Measurements from ENCODE around the gene MIS18BP1.
A peak's percentile ranks its signal among the peaks of the same experiment; 100 is the strongest.
"Not testable (repeated sequence)": the region's sequence is repeated elsewhere in the genome, so short reads cannot be mapped to it uniquely, and the experiment has no call there.

The MIS18BP1 gene

DNA sequence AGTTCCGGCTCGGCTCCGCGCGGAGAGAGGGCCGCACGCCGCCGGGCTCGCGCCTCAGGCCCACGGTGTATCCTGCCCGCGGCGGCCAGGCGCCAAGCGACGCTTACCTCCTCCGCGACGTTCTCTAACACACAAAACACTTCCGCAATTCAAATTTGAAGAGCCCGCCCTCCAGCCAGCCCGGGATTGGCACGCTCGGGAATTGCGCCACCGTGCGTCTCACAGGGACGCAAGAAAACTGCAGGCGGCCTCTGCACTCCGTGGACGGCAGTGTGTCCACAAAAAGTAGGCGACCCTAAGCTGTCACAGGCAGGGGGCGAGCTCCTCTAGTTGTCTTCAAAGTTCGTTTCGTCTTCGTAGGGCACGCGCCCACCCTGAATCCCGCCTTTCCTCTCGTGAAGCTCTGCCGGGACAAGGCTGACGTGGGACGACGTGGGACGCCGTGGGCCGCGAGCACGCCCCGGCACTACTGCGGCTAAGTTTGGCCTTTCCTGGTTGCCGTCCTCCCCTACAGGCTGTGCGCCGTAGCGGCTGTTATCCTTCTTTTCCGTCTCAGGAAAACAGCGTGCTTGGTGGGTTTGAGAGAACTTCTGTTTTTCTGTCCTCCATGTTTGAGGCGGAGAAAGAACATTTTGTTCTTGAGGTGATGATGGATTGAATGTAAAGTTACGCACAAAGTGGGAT, at the start of gene MIS18BP1:
Gene MIS18BP1, minus strand, starts transcription at position 133 of the 684 bp plus-strand sequence. CDS start 5,916 bp downstream, outside the sequence.
- peak within 1 kb of the TSS; percentile 98 for H3K4me3 ChIP-seq (ENCODE audit: low read depth, low read length)

DNA sequence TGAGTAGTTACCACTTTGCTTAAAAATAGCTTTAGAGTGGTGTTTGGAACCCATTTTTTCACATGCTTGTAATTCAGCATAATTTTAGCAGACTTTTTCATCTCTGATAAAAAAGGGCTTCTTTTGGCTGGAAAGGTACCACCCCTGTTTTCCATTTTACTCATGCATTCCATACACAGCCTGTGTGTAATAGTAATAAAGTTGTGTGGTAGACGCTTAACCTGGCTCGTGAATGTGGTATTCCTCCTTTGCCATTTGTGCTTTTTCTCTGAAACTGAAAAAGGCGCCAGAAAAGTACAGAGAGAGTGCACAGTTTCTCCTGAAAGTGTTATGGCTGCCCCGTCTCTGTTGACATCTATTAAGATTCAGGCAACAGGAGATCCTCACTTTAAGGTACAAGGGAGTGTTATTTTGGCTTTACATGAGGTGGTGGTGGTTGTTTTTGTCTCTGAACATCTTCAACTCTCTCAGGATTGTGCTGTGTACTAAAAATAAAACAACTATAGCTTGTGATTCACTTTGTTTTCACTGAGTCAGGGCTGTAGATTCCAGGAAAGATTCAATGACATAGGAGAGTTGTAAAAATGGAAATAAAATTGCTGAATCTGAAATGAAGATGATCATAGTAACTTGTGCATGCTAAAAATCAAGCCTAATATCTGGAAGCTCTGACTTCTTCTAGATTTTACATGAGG, 45.6 kb upstream of the MIS18BP1 start:
- H3K4me3 ChIP-seq (ENCODE audit: low read depth, low read length): no peak overlapping the region

DNA sequence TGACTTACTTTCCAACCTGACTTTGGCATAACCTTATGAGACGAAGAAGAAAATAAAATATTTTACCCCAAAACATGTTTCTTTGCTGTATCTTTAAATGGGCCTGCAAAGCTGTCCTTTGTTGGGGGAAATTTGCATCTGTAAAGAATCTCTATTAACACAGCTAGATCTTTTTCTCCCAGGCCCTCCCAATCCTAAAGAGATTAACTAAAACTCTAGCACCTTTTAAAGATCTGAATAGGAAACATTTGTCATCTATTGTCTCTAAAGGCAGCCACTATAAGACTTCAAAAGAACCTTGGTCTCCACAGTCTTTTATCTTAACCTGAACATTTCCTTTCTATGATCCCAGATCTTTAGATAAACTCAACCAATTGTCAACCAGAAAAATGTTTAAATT, 41.8 kb upstream of the MIS18BP1 start:
- H3K4me3 ChIP-seq (ENCODE audit: low read depth, low read length): not testable (repeated sequence)

DNA sequence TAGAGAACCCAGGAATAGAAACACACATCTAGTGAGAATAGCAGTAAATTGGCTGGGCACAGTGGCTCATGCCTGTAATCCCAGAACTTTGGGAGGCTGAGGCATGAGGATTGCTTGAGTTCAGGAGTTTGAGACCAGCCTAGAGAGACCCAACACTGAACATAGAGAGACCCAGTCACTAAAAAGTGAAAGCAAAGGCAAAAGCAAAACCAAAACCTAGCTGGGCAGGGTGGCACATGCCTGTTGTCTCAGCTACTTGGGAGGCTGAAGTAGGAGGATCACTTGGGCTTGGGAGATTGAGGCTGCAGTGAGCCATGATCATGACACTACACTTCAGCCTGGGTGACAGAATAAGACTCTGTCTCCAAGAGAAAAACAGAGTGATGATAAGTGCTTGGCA, 37.5 kb upstream of the MIS18BP1 start:
- no peak overlapping the region for H3K4me3 ChIP-seq (ENCODE audit: low read depth, low read length)

DNA sequence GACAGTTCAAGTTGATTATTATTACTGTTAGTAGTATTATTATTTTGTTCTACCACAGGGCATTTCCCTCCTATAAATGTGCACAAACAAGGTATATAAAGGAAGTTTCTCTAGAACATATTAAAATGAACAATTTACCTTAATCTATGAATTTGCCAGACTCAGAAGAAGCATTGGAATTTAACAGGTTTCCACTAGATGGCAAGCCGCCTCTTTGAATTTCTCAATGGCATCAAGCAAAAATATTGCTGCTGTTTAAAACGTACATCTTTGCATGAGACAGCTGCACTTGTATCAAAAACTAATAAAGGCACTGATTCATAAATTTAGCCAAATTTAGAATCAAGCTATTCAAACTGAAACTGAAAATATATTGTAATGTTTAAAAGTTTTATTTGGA, 34.6 kb upstream of the MIS18BP1 start:
- H3K4me3 ChIP-seq (ENCODE audit: low read depth, low read length): no peak overlapping the region

DNA sequence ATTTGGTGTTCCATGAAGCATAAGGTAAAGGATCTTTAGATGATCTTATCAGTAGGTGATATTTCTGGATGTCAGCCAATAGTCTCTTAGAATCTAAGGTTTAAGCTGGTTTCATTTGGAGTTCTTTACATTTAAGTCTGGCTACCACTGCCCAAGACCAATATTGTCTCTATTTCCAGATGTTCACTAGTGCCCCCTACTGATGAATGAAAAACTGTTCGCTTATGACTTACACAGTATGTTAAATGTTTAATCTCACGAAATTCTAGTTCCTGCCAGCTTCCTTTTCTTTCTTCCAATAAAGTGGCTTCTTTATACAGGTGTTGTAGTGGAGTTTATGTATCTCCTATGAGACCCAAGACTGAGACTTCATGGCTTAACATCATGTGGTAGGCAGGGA, 31.8 kb upstream of the MIS18BP1 start:
- no peak overlapping the region for H3K4me3 ChIP-seq (ENCODE audit: low read depth, low read length)

DNA sequence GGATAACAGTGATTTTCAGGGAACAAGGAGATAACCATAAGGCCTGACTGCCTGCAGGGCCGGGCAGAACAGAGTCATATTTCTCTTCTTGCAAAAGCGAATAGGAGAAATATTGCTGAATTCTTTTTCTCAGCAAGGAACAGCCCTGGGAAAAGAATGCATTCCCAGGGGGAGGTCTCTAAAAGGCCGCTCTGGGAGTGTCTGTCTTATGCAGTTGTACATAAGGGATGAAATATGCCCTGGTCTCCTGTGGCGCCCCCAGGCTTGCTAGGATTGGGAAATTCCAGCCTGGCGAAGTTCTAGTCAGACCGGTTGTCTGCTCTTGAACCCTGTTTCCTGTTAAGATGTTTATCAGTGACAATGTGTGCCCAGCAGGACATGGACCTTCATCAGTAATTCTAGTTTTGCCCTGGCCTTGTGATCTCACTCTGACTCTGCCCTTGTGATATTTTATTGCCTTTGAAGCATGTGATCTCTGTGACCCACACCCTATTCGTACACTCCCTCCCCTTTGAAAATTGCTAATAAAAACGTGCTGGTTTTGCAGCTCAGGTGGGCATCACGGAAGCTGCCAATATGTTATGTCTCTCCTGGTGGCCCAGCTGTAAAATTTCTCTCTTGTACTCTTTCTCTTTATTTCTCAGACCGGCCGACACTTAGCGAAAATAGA, 28.9 kb upstream of the MIS18BP1 start:
- not testable (repeated sequence) for H3K4me3 ChIP-seq (ENCODE audit: low read depth, low read length)

DNA sequence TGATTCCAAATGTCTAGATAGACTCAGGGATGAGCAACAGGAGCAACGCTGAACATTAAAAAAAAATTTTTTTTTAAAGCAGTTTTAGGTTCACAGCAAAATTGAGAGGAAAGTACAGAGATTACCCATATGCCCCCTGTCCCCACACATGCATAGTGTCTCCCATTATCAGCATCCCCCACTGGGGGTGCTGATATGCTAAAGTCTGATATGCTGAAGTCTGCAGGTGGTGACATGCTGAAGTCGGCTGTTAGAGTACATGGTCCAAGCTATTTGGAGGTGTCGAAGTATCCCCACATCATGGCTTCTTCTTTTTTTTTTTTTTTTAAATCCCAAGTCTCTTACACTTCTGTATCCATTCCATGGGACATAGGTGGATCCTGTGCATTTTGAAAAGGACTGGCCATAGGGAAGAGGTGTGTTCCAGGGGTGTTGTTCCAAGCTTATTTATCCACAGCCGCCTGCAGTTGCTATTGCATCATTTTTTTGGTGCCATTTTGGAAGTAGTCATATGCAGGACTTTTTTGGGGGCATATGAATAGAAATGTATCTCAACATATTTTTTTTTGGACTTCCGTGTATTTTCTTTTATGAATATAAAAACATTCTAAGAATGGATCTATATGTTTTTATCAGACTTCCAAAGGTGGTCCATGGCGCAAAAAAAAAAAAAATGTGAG, 19.0 kb upstream of the MIS18BP1 start:
- no peak overlapping the region for H3K4me3 ChIP-seq (ENCODE audit: low read depth, low read length)

DNA sequence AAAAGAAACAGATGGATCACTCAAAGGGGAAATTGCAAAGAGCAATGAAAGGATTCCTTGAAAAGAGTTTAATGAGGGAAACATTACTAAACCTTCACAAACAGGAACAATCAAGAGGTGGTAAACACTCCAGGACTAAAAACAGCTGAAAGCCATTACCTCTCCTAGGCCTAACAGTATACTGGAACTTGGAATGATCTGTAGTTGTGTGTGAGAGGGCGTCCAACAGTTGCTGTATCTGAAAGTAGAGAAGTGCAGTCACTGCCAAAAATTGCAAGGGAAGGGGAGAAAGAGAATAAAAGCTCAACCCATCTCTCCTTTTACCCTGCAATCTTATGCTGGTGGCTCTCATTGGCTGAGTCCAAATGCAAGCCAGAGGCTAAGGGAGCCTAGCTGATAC, 17.0 kb upstream of the MIS18BP1 start:
- H3K4me3 ChIP-seq (ENCODE audit: low read depth, low read length): no peak overlapping the region

DNA sequence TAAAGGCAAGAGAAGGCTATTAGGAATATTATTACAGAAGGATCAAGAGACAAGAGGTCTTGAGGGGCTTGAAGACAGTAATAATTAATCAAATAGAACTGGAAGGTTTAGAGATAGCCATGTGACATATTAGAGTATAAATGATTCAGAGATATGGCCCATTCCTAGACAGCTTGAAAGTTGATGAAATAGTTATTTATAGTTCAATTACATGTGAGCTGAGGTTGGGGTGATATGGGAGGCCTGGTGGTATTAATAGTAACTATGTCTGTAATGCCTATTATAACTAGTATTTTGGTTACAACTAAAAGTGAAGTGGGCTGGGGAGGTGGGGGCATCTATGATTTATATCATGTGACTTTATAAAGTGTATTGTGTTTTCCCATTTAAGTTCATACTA, 14.1 kb upstream of the MIS18BP1 start:
- no peak overlapping the region for H3K4me3 ChIP-seq (ENCODE audit: low read depth, low read length)

DNA sequence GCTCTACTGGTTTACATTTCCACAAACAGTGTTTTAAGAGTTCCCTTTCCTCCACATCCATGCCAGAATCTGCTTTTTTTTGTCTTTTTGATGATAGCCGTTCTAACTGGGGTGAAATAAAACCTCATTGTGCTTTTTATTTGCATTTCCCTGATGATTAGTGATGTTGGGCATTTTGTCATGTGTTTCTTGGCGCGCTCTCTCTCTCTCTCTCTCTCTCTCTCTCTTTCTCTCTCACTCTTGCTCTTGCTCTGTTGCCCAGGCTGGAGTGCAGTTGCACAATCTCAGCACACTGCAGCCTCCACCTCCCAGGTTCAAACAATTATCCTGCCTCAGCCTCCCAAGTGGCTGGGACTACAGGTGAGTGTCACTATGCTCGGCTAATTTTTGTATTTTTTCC, 9.6 kb upstream of the MIS18BP1 start:
- H3K4me3 ChIP-seq (ENCODE audit: low read depth, low read length): no peak overlapping the region

DNA sequence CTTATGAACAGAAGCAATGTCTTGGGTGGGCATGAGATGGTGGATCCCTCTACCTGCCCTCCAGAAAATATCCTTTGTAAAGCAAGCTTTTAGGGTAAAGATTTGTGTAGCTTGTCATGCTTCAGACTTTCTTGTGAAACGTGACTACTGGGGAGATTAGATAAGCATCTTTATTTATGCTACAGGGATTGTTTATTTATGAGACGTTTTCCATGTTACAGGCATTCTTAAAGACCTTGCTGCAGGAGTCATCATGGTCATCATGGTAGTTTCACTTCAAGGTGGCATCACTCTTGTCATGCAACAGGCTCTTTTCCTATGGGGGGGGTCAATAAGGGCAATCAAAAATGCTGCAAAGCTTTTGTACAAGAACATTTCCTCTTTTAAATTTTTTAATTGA, 8.2 kb upstream of the MIS18BP1 start:
- H3K4me3 ChIP-seq (ENCODE audit: low read depth, low read length): no peak overlapping the region

DNA sequence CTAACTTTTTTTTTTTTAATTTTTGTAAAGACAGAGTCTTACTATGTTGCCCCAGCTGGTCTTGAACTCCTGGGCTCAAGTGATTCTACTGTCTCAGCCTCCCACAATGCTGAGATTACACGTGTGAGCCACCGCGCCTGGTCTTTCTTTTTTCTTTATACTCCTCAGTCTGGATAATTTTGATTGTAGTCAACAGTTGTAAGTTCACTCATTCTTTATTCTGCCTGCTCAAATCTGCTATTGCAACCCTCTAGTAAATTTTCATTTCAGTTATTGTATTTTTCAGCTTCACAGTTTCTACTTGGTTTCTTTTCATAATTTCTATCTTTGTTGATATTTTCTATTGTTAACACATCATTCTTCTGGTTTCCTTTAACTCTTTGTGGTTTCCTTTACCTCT, 5.8 kb upstream of the MIS18BP1 start:
- H3K4me3 ChIP-seq (ENCODE audit: low read depth, low read length): no peak overlapping the region

DNA sequence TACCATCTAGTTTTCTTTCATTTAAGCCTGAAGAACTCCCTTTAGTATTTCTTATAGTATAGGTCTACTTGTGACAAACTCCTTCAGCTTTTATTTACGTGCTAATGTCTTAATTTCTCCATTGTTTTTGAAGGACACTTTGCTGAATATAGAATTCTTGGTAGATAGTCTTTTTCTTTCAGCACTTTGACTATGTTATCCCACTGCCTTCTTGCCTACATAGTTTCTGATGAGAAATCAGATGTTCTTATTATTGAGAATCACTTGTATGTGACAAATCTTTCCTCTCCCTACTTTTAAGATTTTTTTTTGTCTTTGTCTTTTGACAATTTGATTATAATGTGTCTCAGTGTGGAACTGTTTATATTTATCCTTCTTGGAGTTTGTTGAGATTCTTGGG, 5.1 kb upstream of the MIS18BP1 start:
- H3K4me3 ChIP-seq (ENCODE audit: low read depth, low read length): no peak overlapping the region

DNA sequence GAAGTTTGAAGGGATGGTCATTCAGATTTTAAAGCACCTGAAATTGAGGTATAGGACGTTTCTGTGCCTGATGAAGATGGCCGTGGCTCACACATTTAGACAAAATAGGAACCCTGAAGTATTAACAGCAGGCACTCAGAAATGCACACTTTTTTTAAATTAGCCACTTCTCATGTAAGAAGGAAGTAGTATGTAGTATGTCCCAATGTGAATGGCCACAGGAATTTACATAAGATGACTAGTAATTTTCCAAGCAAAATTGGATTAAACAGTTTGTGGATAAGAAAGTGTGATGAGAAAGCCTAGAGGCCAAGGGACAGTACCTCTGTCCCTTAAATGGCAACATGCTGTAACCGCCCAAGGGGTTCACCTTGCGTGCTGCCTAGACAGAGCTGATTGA, 1.8 kb upstream of the MIS18BP1 start:
- no peak overlapping the region for H3K4me3 ChIP-seq (ENCODE audit: low read depth, low read length)

DNA sequence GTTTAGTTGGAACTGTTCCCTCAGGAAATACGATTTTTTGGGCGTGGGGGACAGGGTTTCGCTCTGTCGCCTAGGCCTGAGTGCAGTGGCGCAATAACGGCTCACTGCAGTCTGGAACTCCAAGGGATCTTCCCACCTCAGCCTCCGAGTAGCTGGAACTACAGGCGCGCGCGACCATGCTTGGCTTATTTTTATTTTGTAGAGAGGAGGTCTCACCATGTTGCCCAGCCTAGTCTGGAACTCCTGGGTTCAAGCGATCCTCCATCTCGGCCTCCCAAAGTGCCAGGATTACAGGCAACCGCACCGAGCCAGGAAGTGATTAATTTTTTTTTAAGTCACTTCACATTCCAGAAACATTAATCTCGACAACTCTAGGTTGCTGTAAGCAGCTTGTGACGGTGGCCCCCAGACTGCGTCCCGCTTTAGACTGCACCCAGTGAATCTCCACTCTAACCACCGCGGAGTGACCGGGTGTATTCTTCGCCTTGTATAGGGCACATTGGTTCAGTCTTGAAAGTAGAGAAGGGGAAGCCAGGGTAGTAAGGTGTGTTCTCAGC, 830 bp upstream of the MIS18BP1 start:
- H3K4me3 ChIP-seq (ENCODE audit: low read depth, low read length): peak overlapping the region; percentile 98

DNA sequence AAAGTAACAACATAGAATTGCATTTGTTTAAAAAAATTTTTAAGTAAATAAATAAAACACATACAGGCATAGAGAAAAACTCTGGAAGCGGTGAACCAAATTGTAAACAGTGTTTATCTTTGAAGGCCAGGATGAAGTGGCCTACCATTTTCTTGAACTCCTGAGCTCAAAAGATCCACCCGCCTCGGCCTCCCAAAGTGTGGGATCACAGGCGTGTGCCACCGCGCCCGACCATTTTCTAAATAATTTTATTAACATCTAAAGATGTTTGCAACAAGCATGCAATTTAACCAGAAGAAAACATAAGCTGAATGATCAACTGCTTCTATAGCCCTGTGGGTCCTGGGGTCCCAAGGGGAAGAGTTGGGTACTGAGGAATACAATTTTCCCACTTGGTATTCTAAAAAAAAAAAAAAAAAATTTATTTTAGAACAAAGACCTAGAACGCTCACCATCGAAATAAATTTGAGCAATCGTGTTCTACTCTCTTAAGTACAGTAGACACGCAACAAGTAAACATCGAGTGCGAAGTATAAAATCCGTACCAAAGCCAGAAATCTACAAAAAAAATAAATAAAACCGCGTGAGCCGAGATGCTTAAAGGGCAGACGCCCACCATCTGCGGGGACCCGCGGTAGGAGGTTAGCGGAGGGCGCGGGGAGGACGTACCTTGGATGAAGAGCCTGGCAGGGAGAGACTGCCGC, 484 bp downstream of the MIS18BP1 start:
- peak overlapping the region; percentile 98 for H3K4me3 ChIP-seq (ENCODE audit: low read depth, low read length)

DNA sequence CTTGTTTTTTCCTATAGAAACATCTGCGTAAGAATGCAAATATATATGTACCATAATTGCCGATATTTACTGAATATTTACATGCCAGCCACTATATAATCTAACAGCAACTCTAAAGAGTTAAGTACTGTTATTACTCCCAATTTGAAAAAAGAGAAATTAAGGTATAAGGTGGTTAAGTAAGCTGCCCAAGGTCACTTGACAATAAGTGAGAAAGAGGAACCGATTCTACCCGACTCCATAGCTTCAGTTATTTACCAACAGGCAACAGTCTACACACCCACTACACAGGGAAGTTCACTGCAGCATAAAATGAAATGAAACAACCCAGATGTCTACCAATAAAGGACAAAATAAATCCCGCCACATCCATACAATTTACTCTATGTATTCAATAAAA, 1.1 kb downstream of the MIS18BP1 start:
- peak overlapping the region; percentile 98 for H3K4me3 ChIP-seq (ENCODE audit: low read depth, low read length)

DNA sequence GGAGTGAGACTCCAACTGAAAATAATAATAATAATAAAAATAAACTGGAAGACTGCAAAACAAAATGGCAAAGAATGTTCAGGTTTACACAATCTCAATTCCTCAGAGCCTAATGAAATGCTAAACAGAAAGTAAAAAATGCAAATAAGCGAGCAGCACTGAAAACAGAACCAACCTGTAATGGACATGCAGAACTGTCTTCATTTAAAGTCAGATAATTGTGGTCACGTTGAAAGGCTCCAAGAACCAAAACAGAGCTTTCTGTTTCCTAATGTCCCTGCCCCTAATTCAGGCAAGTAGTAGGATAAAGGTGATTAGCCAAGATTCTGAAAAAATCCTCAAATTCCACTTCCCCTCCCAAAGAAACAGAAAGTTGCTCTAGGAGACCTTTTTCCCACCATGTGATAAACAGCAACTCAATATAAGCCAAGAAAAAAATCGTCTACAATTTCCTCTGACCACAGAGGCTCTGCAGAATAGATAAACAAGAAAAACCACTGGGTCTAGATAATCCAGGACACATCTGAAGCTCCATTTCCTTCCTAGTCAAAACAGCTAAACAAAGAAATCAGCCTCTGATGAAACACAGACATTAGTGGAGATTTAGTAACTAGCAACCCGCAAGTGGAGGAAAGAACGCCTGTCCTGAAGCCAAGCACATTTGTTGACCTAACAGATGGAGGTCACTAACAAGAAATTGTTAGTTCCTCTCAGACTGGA, 3.0 kb downstream of the MIS18BP1 start:
- H3K4me3 ChIP-seq (ENCODE audit: low read depth, low read length): no peak overlapping the region

DNA sequence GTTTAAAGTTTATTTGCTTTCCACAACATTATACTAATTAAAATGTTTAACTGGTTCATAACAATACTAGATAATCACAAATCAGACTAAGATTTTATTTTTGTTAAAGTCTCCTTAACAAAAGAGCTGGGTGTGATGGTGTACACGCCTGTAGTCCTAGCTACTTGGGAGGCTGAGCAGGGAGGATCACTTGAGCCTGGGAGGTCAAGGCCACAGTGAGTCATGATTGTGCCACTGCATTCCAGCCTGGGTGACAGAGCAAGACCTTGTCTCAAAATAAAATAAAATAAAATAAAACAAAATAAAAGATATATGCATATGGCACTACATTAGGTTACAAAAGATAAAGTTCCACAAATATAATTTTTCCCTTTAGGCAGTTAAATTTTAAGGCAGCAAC, 5.6 kb downstream of the MIS18BP1 start:
- no peak overlapping the region for H3K4me3 ChIP-seq (ENCODE audit: low read depth, low read length)

Data from iPS-11a (cell line).